GM18498 (cell line): ENCODE results near the gene ADGRG6.

Experiments
- ATAC-seq: cut with Tn5 transposase; IDR thresholded peaks from one replicate; pipeline ENCODE4 v1.9.1; 2021; ENCODE audit warnings: mild to moderate bottlenecking, moderate library complexity; ENCODE audit not compliant: unreplicated experiment

ADGRG6 gene

DNA sequence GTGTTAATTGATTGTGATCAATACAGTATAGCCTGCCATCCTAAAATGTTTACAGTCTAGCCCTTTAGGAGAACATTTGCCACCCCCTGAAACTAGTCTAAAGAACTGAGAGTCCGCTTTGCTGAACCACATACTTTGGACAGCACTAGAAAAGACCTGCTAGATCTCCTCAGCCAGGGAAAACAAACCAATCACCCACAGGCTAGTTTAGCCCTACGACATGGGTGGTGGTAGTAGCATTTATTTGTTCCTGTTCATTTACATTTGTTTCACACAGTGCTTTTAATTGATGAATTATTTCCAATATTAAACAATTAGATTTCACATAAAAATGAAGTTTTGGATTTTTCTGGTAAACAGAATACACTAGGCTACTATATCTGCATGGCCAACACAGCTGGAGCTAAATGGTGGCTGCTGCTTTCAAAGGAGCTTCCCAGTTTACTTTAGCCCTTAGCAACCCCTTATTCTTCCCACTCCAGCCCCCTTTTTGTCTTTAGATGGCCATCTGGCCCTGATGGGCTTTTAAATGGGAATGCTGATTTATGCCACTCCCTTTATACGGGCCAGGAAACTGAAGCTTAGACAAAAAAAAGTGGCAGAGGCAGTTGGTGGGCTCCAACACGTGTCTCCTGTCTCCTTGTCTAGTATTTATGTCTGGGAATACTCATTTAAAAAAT lies 72.4 kb downstream of the ADGRG6 start:
- ATAC-seq: no peak

- ATAC-seq: no peak
Observed at GRCh38 chr6:142374965-142375733, 73.3 kb downstream of the ADGRG6 start.

DNA sequence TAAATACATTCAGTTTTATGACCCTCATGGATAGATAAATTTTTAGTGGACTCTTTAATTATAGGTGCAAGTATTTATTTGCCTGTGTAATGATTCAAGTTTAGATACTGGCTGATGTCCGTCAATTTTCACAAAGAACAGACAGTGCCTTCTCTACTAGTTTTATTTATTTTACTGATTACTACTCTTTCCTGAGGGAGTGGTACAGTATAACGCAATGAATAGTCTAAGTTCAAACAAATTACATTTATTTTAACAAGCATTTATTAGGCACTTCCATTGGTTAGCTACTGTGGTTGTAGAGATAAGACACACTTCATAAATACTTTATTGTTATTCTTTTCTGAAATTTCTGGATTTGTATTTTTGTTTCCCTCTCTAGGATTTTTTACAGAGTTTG lies 74.3 kb downstream of the ADGRG6 start:
- ATAC-seq: no peak

GRCh38 chr6:142376800-142377496 lies 75.1 kb downstream of the ADGRG6 start:
- ATAC-seq: no peak

DNA sequence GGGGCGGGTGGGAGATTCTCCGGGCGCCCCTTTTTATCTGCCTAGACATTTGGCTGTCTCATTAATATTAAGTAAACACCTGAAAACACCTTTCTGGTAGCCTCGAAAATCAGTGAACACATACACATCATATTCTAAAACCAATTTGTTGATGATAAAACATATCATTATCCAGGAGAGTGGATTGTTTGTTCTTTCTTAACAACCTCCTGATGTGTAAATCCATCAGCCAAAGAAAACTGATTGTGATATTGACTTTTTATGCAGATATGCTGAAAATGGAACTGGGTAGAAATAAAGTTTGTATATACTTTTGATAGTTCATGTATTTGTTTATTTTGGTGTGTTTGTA lies 75.7 kb downstream of the ADGRG6 start:
- ATAC-seq: no peak

DNA sequence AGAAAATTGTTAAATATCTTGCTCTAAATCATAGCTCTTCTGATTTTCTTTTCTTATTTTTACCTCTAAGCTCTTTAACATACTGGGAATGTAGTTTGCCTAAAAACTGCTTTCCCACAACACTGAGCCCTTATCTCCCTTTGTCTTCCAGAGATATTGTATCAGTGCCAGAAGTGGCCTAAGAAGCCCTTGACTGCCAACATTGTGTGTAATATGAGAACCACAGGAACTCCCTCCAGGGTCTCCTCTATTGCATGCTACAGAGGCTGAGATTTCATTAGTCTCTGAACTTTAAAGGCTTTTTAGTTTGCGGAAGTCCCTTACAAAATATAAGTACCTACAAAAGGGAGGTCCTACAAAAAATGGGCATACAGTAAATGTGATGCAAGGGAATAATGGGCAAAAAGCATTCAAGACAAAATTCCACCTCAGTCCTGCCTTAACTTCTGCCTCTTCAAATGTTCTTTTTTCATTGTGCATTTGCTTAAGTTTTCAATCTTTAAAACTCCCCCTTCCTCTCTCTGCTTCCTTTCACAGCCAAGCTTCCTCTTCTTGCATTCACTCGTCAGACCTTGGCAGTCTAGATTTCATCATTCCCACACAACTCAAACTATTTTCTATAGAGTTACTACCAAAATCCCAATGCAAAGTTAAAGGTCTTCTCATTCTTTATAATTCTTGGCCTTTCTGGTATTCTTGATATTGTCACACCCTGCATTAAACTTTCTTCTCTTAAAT lies 76.5 kb downstream of the ADGRG6 start:
- no peak for ATAC-seq

DNA sequence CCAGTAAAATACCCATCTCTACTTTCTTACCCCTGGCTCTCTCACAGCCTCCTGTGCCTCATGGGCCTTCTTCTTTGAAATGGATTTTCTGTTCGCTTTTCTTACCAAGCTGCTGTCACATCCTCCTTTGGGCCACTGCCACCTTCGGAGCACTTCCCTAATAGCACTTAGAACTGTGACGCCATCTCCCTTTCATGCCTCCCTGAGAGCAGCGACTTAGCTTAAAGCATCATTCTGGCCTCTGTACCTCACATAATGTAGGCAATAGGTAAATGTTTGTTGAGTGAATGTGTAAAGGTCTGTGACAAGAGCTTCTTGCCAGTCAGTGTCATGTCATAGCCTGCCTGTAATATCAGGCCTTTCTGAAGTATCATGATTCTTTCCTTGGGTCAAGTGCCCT lies 78.8 kb downstream of the ADGRG6 start:
- ATAC-seq: no peak

- ATAC-seq: no peak
Observed at GRCh38 chr6:142381181-142381580, 79.4 kb downstream of the ADGRG6 start.

DNA sequence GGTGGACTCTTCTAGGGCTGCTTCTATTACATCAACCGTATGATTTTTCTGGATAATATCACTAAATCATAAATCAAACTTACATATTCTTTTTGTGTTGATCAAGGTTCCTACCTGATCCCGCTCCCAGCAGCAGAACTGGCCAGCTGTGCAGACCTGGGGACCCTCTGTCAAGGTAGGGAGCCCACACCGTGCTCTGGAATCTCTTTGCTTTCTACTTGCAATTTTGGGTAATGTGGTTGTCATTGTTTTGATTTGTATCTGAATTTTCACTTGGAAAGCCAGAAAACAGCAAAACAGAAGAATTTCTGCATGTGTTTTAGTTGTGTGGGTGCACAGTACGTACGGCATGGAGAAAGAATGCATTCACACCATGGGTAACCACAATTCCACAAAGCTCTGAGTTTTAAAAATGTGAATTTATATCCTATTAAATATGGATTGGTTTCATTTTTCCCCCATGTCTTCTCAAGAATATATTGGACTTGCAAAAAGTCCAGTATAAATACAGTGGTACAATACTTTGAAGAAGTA lies 80.1 kb downstream of the ADGRG6 start:
- ATAC-seq: no peak

DNA sequence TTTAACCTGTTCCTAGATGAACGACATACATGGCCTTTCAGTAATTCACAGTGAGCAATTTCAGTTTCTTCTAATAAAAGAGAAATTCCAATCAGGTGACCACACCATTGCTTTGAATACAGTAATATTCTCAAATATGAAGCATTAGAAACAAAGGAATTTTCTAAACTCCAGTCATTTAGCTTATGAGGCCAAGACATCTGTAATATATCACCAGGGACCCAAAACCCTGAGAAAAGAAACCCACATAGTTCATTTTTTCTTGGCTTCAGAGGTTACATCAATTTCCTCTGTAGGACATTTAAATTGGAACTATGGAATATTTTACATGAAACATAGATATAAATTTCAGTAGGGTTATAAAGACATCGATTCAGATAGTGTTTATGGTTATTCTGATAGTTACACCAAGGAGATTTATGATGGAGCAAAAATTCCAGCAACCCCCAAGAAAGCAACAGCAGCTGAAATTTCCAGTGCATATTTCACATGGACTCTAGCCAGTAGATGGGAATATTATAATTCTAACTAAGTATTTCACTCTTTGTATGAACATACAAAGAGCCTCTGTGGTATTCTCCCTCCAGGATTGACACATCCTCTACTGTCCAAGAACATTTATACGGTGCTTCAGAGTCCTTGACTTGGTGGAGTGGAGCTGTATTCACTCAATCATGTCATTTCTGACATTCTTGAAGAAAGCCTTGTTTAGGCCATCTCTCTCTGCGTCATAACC lies 82.9 kb downstream of the ADGRG6 start:
- no peak for ATAC-seq

DNA sequence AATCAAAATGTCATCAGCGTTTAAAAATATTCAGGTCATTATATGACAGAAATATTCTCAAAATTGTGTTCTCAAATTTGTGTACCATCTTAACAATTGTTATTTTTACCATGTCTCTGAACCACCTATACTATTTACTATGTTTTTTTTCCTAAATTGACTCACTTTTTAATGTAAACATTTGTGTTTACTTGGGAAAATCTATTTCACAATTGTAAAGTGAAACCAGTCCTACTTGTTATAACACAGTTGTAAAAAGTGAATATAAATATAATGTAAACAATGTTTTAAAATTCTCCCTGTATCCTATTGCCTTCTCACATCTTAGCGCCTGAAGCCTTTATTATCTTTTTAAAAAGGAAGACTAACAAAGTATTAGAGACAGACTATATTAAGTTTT lies 83.5 kb downstream of the ADGRG6 start:
- no peak for ATAC-seq

- ATAC-seq: no peak
Observed at GRCh38 chr6:142386657-142387056, 84.8 kb downstream of the ADGRG6 start.

DNA sequence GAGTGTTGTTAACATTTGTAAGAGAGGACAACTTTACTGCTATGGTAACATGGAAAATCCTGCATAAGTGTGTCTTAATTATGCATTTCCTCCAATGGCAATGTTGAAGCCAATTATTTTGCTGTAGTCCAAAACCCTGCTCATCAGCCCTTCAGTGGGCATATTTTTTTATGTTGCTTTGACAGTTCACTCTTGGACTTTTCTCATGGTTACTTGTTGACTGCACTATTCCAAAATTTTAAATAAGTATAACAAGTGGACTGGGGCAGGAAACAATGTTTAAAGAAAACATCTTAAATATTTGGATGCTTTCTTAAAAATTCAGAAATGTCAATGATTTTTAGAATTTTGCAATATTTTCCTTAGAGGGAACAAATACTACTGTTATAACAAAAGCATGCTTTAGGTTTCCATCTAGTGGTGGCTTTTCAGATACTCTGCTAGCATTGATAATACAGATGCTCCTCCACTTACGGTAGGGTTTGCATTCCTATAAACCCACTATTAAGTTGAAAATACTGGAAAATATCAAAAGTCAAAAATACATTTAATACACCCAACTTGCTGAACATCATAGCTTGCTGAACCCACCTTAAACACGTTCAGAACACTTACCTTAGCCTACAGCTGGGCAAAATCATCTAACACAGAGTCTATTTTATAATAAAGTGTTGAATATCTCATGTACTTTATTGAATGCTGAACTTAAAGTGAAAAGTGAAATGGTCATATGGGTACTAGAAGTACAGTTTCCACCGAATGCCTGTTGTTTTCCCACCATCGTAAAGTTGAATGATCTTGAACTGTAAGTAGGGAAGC lies 86.4 kb downstream of the ADGRG6 start:
- peak; percentile 84 for ATAC-seq

- peak; percentile 6 for ATAC-seq
Observed at GRCh38 chr6:142395266-142395665, 93.5 kb downstream of the ADGRG6 start.

DNA sequence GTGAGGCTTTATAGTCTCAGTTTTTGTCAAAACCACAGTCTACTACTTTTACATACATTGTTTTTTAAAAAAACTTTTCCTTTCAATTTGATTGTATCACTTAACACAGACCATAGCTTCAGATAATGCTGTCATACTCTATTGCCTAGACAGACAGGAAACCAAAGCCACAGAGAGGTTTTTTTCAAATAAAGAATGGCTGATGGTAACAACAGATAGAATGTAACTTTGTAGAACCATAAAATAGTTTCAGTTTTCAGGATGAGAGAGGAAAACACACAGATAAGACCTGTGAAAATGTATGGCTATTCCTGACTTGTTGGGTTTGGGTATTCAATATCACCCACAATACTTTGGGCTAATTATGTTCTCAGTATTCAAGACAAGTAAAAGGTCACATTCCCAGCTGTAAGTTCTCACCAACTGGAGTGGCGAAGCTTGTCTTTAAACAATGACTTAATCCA lies 94.0 kb downstream of the ADGRG6 start:
- peak; percentile 95 for ATAC-seq

DNA sequence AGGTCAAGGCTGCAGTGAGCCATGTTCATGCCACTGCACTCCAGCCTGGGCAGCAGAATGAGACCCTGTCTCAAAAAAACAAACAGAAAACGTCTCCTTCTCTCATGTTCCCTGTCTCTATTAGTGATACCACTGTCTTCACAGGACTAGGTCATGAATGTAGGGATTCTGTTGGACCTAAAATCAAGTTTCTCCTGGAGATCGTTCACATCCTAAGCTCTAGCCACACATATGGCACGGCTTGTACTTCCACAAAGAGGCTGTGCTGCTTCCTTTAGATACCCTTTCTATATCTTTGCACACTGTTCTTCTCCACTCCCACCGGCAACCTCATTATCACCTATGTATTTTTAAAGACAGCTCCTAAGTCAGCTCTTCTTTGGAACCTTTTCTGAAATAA lies 96.5 kb downstream of the ADGRG6 start:
- no peak for ATAC-seq

GRCh38 chr6:142399739-142400138 lies 97.9 kb downstream of the ADGRG6 start:
- no peak for ATAC-seq

GRCh38 chr6:142400495-142400894 lies 98.7 kb downstream of the ADGRG6 start:
- ATAC-seq: no peak

GRCh38 chr6:142401838-142402237 lies 100.0 kb downstream of the ADGRG6 start:
- no peak for ATAC-seq
